NCI-H1105 treated with DMSO at 0.1 percent for 48 hours (cell line): Measurements from ENCODE around the gene TMEM229B.

Experiments used
- DNase-seq: peaks from one replicate; lab custom pipeline; 2025; lab: John Stamatoyannopoulos, UW

The TMEM229B gene

GRCh38 chr14:67421356-67422224, 66.9 kb downstream of the TMEM229B start:
- DNase-seq: no peak
